Hematopoietic multipotent progenitor cell treated with erythropoietin and hydrocortisone succinate and interleukin-3 and kit ligand, for 4 days (in vitro differentiated cells): Measurements from ENCODE around the gene TBPL1.
"Not testable (repeated sequence)": the region's sequence is repeated elsewhere in the genome, so short reads cannot be mapped to it uniquely, and the experiment has no call there.

Source experiments
- DNase-seq: peaks from one replicate; pipeline ENCODE4 v3.0.0-alpha.2; 2015

The TBPL1 gene

DNA sequence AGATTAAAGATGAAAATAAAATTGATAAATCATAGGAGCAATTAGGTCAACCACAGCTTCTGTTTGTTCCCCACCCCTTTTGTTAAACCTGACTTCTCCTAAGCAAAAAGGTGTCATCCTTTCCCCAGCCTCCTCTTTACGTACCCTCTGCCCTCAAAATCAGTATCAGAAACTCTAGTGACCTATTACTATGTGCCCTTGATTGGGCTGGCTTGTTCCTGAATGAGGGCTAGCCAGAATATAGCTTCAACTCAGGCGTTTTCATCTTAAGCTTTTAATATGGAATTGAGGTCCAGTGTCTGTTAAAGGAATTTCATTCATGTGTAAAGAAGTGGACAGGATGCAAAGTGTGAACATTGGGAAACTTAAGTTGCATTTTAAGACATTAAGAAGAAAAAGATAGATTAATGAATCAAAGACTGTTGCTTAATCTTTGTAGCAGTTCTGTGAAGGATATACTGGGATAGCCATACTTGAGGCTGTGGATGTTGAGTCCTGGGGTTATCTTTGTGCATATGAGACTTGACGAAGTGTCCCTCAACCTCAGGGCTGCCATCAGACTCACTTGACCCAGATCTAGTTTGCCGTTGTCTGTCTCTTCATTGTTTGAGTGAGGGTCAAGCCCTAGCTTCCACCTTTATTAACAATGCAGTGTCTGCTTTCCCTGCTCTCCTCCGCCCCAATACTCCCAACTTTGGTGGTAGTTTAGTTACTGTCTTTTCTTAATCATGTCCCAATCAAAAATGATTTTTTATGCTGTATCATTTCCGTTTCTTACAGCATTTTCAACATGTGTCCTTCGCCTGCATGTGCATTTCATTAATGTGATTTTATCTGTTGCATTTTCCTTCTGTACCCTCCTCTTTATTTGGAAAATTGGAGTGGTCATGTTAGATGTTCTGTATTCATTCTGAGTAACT is 1.9 kb downstream of the TBPL1 start:
- no peak for DNase-seq

DNA sequence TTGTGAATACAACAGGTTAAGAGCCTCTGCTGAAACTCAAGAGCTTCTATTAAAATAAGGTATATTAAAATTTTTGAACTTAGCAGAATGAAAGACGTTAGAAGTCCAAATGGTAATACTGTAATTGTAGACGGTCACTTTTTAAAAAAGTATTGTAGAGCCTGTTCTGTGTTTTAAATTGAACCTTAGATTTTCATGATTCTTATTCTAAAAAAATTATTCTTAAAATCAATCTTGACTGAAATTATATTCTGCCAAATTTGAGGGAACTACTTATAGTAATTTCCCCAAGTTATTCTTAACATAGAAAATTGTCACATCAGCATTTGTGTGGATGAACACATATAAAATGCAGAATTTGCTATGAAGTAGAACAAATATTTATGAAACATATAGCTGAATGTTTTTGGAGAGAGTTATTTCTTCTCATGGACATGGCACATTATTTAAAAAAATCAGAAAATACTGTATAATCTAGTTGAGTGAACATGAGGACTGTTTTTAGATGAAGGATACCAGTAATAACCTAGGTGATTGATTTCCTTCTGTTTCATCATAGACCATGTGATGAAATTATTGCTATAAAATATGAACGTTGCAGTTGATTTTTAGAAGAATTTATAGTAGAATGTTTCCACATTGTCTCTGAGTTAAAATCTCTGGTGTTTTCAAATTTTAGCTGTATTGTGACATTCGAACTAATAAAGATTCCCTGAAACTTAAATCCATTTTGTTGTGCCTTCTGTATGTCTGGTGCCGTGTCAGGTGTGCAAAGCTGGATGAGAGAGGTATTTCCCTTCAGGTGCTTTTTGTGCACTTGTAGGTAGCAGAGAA is 2.8 kb downstream of the TBPL1 start:
- no peak for DNase-seq

DNA sequence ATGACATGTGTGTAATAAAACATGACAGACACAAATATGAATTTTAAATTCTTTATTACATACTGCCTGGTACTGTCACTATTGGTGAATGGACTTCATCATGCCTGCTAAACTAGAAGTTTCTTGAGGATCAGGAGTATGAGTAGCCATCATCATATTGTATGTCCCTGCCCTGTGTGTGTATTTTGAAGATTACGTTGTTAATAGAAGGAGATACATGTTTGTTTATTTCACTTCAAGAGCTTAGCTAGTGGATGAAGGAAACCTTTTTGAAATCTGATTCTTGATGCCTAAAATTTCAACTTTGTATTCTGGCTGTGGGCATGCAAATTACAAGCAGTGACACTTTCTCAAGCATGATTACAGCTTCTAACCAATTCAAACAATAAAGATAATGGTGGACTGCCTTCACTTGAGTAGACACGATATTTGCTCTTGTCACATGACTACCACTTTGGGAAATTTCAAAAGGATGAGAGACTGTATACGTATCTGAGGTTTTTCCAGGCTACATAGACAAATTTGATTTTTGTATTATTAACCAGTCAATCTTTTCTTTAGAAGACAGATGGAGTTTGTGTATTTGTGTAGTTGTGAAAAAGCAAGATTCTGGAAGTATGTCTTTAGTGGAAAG is 3.5 kb downstream of the TBPL1 start:
- DNase-seq, result no peak

DNA sequence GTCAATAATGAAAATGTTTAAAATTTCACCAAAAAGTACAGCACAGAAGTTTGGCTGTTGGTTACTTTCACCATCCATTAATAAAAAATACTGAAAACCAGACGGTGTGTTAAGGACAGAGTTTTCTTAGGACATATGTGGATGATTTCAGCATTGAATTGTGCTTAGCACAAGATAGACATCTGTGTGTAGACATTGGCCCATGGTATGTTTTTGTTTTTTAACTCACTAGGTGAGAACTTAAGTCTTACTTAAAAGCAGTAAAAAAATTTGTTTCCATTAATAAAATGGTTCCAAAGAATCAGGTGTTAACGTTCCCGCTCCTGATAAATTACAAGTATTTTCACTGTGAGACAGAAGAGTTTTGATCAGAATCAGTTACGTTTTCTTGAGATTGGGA is 4.2 kb downstream of the TBPL1 start:
- no peak for DNase-seq

DNA sequence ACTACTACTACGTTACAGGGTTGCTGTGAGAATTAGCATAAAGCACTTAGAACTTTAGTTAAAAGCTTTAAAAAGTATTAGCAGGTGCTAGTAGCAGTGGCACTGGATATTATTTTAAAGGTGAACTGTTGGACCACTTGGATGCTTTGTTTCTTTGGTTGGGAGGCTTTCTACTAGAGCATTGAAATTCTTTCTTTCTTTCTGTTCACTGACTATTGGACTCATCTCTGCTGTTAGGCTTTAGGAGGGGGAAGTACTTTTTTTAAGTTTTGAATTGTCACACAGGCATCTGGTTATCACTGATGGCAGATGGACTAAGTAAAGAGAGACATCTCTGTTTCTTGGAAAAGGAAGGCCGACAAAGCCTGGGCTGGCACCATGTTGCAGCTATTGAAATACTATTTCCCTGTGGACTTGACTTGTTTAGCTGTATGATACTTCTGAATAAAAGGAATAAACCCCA is 4.8 kb downstream of the TBPL1 start:
- DNase-seq, result peak; percentile 93

DNA sequence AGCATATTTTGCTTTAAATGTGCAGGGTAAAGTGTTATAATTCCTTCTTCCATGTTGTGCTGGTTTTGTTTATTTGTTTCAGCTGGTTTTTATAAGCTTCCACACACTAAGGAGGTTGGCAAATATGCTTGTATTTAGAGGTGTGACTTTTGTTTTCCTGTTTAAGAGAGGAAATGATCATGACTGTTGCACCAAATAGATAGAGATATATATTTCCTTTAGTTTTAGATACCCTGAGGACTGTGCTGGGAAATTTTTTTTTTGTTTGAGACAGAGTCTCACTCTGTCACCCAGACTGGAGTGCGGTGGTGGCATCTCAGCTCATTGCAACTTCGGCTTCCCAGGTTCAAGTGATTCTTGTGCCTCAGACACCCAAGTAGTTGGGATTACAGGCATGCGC is 5.8 kb downstream of the TBPL1 start:
- DNase-seq, result peak; percentile 68

DNA sequence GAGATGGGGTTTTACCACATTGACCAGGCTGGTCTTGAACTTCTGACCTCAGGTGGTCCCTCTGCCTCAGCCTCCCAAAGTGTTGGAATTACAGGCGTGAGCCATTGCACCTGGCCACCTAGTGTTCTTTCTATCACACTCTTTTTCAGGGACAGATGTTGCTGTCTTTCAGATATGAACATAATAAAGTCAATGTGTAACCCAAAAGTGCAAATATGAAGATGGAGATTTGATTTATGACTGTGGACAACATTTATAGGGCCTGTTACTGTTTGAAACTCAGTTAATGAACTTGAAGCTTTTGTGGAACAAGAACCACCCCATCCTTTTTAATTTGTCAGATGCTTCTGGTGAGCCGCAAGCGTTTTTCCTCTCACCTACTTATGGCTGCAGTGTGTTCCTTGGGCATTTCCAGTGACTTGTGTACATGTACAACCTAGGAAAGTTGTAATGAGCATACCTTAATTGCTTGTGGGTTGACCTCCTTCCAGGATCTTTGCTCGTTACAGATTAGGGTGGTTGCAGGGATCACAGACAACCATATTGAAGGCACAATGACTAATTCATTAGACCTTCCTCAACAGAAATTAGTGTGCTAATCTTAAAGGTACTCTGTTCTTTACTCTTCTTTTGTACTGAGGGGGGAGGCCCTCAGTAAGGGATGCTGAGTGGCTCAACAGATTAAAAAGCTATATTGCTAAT is 6.8 kb downstream of the TBPL1 start:
- DNase-seq, result peak; percentile 65

DNA sequence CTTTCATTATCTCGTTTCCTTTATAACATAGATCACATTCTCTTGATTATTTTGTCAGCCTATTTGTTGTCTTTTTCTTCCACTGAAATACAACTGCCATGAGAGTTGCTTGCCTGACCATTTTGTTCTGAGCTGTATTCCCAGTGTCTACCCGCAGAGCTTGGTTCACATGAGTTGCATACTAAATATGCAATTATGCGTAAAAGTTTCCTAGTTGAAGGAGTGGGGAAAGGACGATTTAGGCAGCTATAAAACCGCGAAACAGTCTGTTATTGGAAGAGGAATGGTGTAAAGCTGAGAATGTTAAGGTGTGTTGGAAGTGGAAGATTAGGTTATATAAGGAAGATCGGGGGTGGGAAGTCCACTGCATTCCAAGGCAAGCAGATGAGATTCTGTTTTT is 8.8 kb downstream of the TBPL1 start:
- DNase-seq, result no peak

DNA sequence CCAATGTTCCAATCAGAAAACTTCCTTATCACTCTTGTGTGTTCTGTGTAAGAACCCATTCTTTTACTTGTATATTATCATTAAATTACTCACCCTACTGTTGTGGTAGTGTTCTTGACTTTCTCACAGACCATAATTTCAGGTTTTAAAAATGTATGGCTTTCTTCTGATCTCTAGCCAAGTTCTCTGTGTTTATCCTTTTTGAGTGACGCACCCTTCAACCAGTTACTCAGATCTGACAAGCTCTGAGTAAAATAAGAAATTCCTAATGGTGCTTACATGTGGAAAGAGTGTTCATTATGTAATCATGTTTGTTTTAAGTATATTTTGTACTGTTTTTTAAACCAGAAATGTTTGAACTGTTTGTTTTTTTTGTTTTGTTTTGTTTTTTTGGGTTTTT is 11.0 kb downstream of the TBPL1 start:
- peak; percentile 24 for DNase-seq

DNA sequence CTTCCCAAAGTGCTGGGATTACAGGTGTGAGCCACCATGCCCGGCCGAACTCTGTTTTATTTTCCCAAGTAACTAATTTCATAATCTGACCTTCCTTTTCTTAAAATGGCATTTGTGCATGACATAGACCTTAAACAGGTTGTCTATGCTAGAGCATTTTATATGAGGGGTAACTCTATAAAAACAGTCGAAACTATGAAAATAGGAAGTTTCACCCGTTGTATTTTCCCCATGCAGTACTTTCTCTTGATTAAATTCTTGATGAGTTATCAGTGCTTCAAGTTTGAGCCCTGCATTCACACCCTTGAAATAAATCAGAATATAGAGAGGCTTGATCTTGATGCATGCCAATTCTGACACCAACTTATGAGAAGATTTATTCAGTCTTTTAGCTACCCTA is 11.7 kb downstream of the TBPL1 start:
- DNase-seq, result no peak

DNA sequence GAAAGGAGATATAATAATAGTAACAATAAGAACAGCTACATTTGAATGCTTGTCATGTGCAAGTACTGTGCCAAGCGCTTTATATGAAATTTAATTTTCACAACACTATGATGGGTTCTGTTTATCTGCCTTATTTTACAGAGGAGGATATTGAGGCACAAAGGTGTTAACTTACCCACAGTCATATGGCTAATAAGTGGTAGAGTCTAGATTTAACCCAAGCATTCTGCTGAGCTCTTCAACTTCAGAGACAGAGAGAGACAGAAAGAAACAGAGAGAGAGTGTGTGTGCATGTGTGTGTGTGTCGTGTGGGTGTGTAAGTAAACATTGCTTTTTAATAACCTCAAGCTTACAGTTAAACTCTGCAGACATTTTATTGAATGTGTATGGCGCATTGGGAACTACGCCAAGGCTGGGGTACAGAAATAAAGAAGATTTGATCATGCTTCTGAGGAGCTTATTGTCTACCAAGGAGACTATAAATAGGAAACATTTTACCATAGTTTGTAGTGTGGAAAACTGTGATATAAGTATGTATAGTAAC is 12.9 kb downstream of the TBPL1 start:
- DNase-seq, result no peak

DNA sequence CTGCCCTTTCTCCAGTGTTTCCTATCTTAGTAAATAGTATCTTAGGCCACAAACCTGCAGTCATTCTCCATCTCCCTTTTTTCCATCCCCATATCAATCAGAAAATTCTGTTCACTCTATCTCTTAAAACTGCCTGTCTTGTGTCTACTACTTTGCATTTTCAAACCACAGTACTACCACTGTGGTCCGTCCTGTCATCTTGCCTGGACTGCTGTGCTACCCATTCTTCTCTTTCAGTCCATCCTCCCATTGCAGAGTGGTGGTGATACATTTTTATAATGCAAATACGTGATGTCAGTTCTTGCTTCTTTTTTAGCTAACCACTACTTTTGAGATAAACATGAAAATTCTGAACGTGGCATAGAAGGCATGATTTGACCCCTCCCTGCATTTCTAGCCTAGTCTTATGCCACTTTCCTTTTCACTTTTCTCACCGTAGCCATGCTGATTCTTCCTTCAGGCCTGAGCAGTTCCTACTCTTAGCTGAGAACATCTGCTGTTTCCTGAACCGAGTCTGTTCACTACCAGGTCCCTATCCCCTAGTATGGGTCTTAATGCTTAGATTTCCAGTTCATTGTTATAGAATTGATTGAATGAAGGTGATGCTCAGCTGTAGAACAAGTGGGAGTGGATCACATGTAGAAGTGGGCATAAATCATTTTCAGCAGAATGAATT is 13.8 kb downstream of the TBPL1 start:
- no peak for DNase-seq

DNA sequence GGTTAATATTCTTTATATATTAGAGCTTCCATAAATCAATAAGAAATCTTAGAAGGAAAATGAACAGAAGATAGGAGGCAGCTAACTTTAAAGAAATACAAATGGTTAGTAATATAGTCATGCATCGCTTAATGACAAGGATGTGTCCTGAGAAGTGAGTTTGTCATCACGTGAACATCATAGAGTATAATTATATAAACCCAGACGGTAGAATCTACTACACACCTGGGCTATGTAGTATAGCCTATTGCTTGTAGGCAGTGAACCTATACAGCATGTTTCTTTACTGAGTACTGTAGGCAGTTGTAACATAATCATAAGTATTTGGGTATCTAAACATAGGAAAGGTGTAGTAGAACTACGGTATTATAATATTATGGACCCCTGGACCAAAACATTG is 14.3 kb downstream of the TBPL1 start:
- DNase-seq, result no peak

DNA sequence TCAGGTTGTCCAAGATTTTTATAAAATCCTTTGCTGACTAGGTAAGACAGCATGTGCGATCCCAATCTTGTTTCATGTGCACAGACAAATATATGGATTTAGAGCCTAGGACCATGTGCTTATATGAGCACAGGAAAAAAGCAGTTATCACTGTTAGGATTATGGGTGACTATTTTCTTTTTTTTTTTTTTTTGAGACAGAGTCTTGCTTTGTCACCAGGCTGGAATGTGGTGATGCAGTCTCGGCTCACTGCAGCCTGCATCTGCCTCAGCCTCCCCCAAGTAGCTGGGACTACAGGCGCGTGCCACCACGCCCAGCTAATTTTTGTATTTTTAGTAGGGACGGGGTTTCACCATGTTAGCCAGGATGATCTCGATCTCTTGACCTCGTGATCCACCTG is 14.8 kb downstream of the TBPL1 start:
- not testable (repeated sequence) for DNase-seq

DNA sequence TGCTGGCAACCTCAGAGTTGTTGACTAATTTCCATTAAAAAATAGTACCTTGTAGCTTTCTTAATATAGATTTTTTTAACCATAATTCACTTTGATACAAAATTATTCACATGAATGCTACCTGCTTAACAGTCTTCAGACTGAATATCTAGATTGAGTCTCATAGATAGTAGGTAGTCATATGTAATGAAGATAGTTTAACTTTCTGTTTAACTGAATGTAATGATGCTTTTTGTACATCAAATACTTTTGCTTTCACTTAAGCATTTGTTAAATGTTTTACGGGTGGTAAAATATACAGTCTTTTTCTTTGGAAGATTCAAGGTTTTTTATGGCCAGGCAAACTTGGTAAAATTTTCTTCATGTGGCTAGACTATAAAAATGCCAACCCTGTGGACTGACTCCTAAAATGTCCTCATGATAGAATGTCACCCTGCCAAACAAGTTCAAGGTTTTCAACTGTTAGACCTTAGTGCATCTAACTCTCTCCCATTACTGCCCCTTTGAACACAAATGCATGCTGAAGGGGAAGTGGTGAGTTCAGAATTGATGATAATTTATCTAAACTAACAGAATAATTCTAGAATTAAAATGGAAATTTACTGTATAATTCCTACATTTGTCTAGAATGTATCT is 16.4 kb downstream of the TBPL1 start:
- DNase-seq, result no peak

DNA sequence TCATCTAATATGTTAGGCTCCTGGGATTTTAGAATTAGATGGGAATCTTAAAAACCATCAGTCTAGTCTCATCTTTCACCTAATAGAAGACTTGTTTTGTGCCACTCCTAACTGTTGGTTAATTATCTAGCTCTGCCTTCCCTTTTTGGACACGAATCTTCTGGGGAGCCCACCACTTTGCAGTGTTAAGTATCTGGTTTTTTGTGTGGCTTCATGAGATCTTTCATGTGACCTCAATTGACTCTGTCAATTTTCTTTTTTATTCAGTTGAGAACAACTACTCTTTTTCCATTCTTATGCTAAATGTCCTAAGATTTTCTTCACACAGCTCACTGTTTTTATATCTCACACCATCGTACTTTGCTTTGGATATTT is 16.9 kb downstream of the TBPL1 start:
- peak; percentile 68 for DNase-seq

DNA sequence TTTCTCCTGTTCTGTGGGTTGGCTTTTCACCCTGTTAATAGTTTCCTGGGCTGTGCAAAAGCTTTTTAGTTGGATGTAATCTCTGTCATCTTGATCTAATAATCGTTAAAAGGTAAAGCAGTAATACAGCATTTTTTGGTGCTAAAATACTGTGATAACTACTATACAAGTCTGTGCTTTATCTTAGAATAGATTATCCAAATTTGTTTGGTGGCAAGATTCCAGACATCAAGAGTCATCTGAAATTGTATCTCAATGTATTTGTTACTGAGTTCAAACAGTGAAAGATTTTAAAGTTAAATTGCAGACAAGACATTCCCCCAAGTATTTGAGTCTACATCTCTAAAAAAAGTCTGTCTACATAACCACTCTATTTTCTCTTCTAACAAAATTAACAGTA is 18.8 kb downstream of the TBPL1 start:
- DNase-seq, result no peak

DNA sequence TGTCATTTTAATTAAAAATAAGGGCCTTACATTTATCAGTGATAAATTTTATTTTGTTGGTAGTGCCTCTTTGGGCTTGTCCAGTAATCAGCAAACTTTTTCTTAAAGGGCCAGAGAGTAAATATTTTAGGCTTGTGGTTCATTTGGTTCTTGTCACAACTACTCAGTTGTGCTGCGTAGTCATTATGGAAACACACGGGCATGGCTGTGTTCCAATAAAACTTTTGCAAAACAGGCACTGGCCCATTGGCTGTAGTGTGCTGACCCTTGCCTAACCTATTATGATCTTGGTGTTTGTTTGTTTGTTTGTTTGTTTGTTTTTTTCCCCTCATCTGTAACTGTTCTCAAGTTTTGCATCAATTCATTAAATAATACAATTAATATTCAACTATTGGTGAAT is 19.4 kb downstream of the TBPL1 start:
- DNase-seq, result no peak

DNA sequence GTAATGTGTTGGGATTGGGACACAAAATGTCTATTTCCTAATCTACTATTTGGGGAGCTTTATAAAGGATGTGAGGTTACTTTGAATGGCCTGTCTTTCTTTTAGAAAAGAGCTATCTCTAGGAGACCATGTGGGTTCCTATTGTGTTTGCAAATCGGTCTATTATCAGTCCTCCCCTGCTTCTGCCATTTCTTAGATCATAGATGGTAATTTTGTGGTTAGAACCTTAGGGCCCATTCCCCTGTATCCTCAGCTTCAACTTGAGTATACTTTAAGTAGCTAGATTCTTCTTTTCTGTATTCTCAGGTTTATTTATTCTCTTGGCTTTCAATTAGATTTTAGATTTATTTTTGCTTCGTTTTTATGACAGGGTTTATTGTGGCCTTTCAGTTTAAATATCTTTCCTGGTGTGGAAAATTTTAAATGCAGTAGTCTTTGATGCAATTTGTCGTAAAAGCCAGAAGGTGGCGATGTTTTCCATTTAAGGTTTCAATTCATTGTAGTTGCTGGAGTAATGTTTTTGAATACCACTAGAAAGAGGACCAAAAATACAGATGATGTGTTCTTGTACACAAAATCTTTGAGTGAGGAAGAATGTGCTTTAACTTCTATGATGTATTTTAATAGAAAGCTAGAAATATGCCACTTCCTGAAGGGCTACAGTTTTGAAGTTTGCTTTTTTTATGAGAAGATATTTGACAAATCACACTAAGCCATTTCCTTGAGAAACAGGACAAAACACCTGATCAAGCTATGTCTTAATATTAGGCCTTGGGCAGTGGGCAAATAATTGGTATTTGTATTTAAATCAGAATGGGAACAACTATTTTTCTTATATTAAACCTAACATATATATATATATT is 20.3 kb downstream of the TBPL1 start:
- peak; percentile 85 for DNase-seq
